NCI-H1105 (cell line): ENCODE data around the gene PPARG.
"Not testable (repeated sequence)": the region's sequence is repeated elsewhere in the genome, so short reads cannot be mapped to it uniquely, and the experiment has no call there.

Experiments
- DNase-seq: peaks from one replicate; lab custom pipeline; 2025; lab: John Stamatoyannopoulos, UW

The PPARG gene

DNA sequence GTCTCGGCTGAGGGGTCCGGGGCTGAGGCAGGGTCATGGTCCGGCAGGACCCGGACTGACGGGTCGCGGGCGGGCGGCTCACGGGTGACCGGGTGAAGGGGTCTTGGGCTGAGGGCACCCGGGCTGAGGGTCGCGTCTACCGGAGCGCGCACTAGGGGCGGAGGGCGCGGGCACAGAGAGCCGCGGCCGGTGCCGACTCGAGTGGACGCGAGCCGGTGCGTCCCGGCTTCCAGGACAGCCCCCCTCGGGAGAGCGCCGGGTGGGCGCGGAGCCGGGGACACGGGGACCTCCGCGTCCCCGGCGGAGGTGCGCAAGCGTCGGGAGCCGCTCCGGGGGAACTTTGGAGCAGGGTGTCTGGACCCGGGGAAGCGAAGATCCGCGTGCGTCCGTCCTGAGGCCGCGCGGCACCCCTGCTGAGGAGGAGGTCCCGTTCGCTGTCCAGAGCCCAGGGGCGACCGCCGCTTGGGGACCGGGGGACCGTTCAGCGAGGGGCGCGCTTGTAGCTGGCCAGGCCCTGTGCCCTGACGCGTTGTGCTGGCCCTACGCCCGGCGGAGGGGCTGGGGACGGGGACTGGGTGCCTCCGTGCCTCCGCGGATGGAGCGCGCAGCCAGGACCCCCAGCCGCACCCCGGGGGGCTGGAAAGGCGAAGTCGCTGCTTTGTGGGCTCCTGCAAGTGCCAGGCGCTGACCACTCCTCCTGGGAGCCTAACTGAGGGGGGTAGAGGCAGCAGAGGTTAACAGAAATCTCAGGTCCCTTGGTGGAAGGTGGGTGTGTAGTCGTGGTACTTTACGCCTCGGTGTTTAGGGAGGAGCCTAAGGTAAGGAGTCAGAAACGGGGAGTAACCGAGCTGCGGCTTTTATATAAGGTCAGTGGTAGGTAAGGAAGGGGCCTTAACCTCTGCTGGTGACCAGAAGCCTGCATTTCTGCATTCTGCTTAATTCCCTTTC lies at the start of gene PPARG:
TSS of gene PPARG (plus strand) at position 889 of the 948 bp plus-strand sequence. CDS start 90,642 bp downstream, outside the sequence.
- DNase-seq = no peak

DNA sequence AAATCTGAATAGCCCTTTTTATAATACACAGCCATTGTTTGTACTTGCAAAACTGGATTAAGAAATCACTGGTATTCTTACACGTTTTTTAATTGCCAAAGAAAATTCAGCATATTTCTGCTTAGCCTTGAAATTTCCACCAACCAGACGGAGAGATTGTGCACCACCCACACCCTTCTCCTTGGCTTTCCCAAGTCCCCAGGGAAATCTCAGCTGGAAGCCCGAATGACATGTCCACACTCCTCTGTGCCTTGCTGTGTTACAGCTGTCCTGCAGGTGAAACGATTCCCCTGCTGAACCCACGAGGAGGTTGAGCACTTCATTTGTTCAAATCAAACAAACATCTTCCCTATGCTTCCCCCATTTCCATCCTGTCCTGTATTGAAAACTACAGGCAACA lies 49.6 kb upstream of the PPARG start:
- no peak for DNase-seq

DNA sequence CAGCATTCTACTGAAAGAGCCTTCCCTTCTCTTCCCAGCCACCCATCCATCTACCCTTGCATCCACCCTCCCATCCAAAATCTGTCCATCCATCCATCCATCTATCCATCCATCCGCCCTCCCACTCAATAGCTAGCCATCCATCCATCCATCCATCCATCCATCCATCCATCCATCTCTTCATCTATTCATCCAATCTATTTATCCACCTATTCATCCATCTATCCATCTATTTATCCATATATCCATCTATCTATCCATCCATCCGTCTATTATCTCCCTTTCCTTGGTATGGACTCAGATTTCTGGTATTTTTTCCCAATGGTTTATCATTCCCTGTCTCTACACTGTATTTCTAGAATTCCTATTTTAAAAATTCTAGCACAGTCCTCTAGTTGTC lies 46.1 kb upstream of the PPARG start:
- DNase-seq = no peak

DNA sequence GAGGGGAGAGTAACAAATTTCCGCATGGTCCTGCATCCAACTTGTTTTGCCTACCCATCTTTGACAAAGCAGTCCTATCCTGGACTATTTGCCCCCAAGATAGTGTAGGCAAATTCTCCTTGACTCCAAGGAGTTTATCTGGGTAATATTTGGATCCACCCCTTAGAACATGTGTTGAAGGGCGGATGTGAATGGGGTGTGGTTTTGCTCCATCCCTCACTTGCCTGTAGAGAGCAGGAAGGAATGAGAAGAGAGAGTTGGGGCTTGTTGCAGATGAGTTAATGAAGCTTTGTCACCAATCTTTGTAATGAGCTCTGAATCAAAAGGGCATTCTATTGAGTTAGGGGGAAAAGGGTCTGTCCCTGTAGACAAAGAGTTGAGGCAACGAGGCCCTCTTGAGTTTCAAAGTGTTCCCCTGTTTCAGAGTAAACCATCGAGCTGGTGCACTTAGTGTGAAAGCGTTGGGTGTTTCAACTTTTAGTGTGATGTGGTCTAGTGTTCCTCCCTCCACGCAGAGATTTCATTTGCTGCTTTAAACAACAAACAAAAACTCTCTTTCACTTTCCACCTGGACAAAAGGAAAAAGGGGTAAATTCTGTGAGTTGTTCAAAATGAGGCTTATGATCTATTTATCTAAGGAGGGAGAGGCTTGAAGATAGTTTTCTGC lies 42.2 kb upstream of the PPARG start:
- no peak for DNase-seq

DNA sequence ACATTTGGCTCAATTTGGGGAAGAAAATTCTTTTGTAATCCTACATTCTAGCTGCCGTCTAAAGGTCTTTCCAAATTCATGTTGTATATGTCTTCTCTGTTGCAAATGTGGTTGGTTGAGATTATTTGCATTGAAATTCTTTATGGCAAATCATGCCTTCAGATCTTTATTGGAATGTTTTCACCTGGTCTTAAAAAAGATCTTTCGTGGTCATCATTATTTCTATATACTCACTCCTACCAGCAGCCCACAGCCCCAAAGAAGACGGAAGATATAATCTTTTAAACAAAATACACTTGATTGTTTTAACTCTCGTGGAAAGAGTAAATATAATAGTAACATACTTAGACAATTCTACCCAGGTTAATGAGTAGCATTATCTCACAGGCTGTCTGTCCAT lies 41.5 kb upstream of the PPARG start:
- DNase-seq = no peak

DNA sequence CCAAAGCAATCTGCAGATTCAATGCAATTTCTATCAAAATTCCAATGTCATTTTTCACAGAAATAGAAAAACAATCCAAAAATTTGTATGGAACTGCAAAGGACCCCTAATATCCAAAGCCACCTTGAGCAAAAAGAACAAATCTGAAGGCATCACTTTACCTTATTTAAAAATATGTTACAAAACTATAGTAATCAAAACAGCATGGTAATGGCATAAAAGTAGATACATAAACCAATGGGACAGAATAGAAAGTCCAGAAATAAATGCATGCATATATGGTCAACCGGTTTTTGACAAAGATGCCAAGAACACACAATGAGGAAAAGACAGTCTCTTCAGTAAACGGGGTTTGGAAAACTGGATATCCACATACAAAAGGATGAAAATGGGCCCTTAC lies 39.4 kb upstream of the PPARG start:
- no peak for DNase-seq

DNA sequence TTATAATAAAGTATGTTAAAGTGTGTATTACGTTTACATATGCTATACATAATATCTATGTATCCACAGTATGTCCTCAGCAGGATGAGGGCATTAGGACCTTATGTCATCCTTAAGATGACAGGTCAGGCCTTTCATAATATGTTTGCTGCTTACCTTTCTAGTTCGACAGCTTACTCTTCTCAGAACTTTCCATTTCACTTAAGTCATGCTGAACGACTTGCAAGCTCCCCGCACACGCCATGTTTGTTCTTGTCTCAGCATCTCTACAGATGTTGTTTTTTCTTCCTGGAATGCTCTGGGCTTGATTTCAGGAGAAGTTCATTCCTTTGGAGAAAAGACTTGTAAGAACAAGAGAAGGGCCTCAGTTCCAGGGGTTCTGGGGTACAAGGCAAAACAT lies 36.0 kb upstream of the PPARG start:
- DNase-seq = no peak

DNA sequence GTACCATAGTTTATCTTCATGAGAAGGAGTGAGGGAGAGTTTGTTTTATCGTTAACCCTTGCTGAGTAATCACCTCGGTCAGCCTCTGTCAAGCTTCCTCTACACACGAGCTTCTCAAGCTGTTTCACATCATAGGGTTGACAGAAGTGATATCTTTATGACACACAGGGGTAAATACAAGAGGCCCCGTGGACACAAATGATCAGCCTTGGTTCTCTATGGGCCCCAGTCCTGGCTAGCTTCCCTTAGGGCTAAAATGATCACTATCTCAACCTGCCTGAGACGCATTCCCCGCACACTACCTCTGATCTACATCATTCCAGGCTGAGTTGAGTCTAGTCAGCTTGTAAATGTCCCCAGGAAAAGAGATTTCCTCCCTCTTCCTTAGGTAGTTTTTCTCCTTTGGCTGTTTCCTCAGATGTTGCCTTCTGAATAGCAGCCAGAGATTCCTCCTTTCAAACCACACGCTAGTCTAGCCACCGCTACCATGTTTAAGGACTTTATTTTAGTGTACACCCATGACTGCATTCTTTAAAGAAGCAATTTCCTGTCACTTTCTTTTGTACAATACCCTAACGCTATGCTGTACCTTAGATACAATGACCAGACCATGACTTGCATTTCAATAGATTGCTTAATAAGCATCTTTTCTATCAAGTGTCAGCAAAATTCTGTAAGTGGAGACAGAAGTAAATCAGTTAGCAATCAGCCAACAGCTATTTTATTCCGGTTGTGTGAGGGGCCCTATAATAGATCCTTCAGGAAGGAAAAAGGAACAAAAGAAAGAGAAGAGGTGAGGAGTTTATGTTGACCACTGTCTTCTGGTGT lies 35.1 kb upstream of the PPARG start:
- DNase-seq = no peak

DNA sequence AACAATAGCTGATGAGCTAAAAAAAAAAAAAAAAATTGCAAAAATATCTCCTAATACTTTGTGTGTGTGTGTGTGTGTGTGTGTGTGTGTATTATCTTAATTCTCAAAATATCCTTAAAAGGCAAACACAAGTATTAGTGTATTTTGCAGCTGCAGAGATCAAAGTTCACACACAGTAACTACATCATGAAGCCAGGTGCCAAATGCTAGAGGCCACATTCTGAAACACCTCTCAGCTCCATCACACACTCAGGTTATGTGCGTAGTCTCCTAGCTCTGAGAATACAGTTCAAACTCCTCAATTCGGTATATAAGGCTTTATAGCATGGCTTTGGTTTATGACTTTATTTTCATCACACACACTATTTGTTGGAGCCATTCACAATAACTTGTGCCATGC lies 33.5 kb upstream of the PPARG start:
- no peak for DNase-seq

DNA sequence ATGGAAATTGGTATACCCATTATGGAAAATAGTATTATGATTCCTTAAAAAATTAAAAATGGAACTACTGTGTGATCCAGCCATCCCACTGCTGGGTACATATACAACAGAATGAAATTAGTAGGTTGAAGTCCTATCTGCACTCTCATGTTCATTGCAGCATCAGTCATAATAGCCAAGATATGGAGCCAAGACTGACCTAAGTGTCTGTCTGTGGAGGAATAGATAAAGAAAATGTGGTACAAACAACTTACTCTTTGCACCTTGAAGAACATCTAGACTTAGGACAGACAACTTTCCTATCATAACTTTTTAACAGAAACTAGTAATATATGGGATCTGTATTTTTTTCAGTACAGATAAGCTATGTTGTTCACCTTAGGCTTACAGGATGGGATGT lies 30.0 kb upstream of the PPARG start:
- DNase-seq = no peak

DNA sequence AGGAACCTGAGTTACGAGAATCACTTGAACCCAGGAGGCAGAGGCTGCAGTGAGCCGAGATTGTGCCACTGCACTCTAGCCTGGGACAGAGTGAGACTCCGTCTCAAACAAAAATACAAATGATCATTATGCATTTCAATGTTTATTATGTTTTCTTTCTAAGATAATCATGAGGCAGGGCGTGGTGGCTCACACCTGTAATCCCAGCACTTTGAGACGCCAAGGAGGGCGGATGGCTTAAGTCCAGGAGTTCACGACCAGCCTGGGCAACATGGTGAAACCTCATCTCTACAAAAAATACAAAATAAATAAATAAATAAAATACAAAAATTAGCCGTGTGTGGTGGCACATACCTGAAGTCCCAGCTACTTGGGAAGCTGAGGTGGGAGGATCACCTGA lies 26.7 kb upstream of the PPARG start:
- not testable (repeated sequence) for DNase-seq

DNA sequence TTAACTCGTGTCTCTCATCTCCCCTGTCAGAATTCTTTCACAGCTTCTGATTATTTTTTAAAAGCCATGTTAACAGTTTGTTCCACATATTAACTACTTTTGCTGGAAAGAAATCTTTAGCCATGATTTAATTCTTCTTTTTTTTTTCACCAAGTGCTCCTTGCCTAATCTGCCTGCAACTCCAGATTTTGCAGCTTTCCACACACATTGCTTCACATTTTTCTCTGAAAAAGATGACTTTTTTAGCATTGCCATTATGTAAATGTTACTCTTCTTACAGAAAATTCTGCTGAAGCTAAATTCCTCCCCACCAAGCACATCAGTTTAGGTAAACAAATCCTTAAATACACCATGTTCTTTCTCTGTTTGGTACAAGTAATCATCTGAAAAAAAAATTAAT lies 23.4 kb upstream of the PPARG start:
- DNase-seq = no peak

DNA sequence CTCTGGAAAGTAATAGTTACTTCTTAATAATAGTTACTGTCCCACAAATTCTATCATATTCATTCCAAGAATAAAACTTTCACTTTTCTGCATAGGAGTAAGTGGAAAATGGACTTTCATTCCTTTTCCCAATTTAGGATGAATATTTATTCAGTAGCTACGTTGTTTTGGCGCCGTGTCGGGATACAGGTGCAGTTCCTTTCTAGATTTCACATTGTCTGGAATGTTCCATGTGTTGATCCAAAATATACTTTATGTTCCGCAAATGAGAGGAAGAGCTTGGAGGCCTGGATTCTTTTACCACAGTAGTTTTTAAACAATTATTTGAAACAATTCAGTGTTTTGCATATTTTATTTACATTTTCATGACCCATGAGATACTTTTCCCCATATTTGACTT lies 22.8 kb upstream of the PPARG start:
- no peak for DNase-seq

DNA sequence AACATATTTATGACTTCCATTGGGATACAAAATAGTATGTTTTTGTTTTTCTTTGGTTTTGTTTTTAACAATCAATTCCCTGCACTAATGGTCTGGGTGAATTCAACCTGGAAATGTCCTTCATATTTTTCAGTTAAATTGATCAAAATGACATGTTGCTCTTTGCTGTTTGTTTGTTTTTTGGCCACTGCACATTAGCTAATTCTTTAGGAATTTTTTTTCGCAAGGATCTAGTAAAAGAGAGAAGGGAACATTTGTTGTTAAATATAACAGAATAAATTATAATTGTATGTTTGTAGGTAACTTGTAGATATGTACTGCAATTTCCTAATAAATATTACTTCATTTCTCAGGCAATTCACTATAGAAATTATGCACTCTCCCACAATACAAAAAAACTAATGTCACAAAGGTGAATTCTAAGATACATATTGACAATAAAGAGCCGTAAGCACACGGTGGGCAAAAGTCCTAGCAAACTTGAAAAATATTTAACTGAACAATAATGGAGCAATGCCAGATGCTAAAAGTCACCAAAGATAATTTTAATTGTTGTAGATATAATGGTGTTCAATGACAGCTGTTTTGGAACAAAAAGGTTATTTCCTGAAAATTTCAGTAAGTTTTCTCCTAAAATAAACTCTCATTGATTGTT lies 21.4 kb upstream of the PPARG start:
- DNase-seq = no peak

DNA sequence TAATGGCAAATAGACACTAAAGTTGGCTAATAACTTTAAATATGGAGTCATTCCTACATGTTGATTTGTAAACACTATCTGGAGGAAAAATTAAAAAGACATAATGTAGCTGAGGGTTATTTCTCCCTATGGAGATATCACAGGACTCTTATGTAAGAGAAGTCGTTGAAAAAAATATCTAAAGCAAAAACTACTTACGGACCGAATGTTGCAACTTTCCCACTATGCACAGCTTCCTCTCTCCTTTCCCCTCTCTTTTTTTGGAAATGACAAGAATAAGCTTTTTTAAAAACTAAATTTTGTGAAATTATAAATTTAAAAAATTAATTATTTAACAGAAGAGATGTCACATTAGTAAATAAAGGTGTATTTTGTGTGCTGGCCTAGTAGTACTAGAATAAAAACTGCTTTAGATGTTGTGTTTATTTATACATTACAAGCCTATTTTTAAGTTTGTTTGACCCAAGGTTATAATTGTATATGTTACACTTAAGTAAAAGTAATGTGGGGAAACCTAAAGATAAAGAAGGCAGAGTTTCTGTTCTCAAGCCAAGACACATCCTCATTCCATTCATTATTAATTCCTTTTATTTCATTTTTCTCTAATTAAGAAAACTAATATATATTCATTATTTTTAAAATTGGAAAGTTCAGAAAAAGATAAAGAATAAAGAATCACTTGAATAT lies 20.7 kb upstream of the PPARG start:
- DNase-seq = no peak

DNA sequence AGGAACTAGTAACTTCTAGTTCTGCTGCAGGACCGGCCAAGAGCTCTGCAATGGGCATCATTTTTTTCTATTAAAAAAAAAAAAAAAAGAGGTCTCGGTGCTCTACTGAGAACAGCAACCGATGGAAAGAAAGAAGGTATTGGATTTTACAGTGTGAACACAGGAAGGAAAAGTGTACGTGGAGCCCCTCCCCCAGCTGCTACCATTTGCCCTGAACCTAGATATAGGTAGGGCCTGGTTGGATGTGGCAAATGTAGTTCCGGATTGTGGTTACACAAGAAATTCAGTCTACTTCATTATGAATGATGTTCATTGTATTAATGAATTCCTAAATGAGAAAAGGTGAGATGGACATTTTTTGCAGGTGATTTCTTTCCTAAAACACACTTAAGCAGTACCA lies 17.9 kb upstream of the PPARG start:
- DNase-seq = no peak

DNA sequence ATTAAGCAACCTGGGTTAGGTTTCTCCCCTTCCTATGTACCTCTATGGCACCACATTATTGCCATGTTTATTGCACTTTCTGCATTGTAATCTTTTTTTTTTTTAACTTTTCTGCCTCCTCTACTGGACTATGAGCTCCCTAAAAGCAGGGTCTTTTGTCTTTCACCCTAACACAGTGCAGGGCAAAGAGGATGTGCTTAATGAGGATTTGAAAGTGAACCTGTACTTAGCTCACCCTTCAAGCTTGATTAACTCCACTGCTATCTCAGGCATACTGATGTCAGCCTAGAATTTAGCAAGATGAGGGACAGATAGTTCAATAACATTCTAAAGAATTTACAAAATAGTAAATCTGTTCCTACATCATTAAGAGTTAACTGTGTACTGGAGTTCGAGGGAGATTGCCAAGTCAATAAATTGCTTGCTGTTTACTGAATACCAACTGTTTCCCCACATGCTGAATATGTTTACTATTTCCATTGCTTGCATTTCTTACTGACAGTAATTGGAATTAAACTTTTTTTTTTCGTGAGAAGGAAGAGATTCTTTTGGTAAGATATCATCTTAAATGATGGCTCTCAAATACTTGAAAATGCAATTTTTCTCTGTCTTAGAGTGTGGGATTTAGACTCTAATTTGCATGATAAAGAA lies 15.7 kb upstream of the PPARG start:
- DNase-seq = no peak

DNA sequence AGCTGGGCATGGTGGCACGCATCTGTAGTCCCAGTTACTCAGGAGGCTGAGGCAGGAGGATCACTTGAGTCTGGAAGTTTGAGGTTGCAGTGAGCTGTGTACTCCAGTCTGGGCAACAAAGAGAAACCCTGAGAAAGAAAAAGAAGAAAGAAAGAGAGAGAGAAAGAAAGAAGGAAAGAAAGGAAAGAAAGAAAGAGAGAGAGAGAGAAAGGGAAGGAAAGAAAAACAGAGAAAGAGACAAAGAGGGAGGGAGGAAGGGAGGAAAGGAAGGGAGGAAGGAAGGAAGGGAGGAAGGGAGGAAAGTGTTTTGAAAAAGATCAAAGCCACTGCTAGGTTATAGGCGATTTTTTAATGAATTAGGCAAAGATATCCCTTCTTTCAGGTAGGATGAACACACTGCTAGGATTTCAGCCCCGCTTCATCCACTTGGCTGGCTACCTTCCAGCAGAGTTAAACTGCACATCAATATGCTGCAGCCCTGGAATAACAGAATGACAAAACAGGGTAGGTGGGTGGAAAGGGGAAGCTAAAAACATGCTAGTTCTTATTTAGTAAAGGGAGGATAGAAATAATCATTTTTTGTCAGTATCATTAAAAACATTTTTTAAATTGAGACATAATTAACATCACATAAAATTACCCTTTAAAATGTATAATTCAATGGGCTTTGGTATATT lies 12.8 kb upstream of the PPARG start:
- no peak for DNase-seq

DNA sequence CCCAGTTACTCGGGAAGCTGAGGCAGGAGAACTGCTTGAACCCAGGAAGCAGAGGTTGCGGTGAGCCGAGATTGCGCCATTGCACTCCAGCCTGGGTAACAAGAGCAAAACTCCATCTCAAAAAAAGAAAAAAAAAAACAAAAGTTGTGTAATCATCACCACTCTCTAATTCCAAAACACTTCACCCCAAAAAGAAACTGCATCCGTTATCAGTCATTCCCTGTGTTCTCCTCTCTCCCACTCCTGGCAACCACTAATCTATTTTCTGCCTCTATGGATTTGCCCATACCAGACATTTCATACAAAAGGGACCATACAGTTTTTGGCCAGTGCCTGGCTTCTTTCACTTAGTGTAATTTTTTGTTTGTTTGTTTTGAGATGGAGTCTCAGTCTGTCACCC lies 12.0 kb upstream of the PPARG start:
- DNase-seq = not testable (repeated sequence)

DNA sequence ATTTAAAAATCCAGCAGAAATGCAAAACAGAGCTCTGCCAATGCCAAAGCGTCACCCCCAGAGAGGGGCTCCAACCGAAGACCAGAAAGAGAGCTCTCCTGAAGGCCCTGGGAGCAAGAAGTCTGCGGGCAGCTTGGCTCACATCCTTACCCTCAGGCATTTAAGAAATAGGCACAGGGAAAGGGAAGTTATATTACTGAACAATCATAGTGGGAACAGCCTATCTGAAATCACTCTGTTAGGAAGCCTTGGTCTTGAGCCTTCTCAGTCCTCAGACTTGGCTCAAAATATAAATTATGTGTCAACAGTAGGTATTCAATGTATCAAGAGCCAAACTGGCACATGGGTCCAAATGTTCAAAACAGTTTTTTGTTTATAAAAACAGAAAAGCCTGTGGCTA lies 10.3 kb upstream of the PPARG start:
- no peak for DNase-seq
